Upper lobe of right lung (tissue), 1 donor: ENCODE results near the gene PAOX. TPM values are rescaled to one million over a fixed set of nuclear protein-coding genes. Genes with fewer than 3 reads are reported as not detected.

Experiments
- ATAC-seq: fragments of 200-7000 bp; cut with Tn5 transposase; one replicate; pipeline ENCODE4 v1.9.1; 2020; ENCODE audit warnings: mild to moderate bottlenecking, moderate library complexity
- DNase-seq: peaks from one replicate; pipeline ENCODE4 v3.0.0-alpha.2; 2020
- H3K27ac ChIP-seq: fragments of 200-600 bp; one replicate; pipeline ENCODE4 v1.8.0; 2022
- H3K27me3 ChIP-seq: fragments of 200-600 bp; one replicate; pipeline ENCODE4 v1.8.0; 2022; ENCODE audit warnings: mild to moderate bottlenecking
- H3K36me3 ChIP-seq: fragments of 200-600 bp; one replicate; pipeline ENCODE4 v1.8.0; 2022
- H3K4me1 ChIP-seq: fragments of 200-600 bp; one replicate; pipeline ENCODE4 v1.8.0; 2022
- H3K4me3 ChIP-seq: fragments of 200-600 bp; one replicate; pipeline ENCODE4 v1.8.0; 2022; ENCODE audit warnings: mild to moderate bottlenecking
- H3K9me3 ChIP-seq: fragments of 200-600 bp; one replicate; pipeline ENCODE4 v1.8.0; 2022
- CTCF ChIP-seq: fragments of 200-600 bp; IDR thresholded peaks from one replicate; pipeline ENCODE4 v1.8.0; 2022; ENCODE audit warnings: antibody characterized with exemption
- intact Hi-C: fragments of 100-400 bp; cut with DNase I; formaldehyde crosslinking; loops from one replicate; pipeline ENCODE4 v1.11.0; 2022
- total RNA-seq: library from RNA; stranded (reverse); fragmentation: NEBNext Ultra II Directional; extraction: Animal tissue kit (Norgen Biotek cat#: 25700); gene quantifications from one replicate; pipeline ENCODE4 v1.2.1, GENCODE V29; 2021
- donor health status: DM: no; HTN: yes; CAD: no; lungs with severe emphysema.

The PAOX gene
- total RNA-seq, 1 donor from 2014 or later, result 6.0 TPM

- H3K27ac ChIP-seq, result no peak overlapping the region
- peaks cover 3% of the 10 kb centered on the region for H3K4me1 ChIP-seq
- no peak for ATAC-seq
- no peak overlapping the region for H3K4me3 ChIP-seq
- intact Hi-C loops, result no loop called here
- no peaks in the 10 kb centered on the region for H3K36me3 ChIP-seq
- DNase-seq, result no peak
- H3K27me3 ChIP-seq, result peaks cover 16% of the 10 kb centered on the region
- no peak for TF ChIP-seq CTCF
- no peaks in the 10 kb centered on the region for H3K9me3 ChIP-seq
Measured at GRCh38 chr10:133351408-133352318, 27.4 kb upstream of the PAOX start.

- no peak overlapping the region for H3K27ac ChIP-seq
- peaks cover under 1% of the 10 kb centered on the region for H3K27me3 ChIP-seq
- ATAC-seq (no peak), DNase-seq (no peak)
- intact Hi-C loops, result no loop called here
- no peaks in the 10 kb centered on the region for H3K9me3 ChIP-seq
- no peak overlapping the region for H3K4me3 ChIP-seq
- no peaks in the 10 kb centered on the region for H3K36me3 ChIP-seq
- H3K4me1 ChIP-seq, result peaks cover 11% of the 10 kb centered on the region
- TF ChIP-seq CTCF, result no peak
Measured at GRCh38 chr10:133353202-133353959, 25.7 kb upstream of the PAOX start.

- no peak for ATAC-seq
- no peak for DNase-seq
Measured at GRCh38 chr10:133353988-133354605, 25.0 kb upstream of the PAOX start.

GRCh38 chr10:133354672-133355240 lies 24.3 kb upstream of the PAOX start:
- DNase-seq (no peak), ATAC-seq (no peak)
- intact Hi-C loops, result no loop called here
- Histone ChIP-seq H3K27ac (no peak overlapping the region), H3K27me3 (no peaks in the 10 kb centered on the region), H3K9me3 (no peaks in the 10 kb centered on the region), H3K4me1 (peaks cover 11% of the 10 kb centered on the region), H3K36me3 (no peaks in the 10 kb centered on the region), H3K4me3 (no peak overlapping the region)
- no peak for TF ChIP-seq CTCF

More at GRCh38 chr10:133353988-133354605, 25.0 kb upstream of the PAOX start:
- no peak for TF ChIP-seq CTCF
- Histone ChIP-seq H3K9me3 (no peaks in the 10 kb centered on the region), H3K27ac (no peak overlapping the region), H3K36me3 (no peaks in the 10 kb centered on the region), H3K4me1 (peaks cover 11% of the 10 kb centered on the region), H3K4me3 (no peak overlapping the region), H3K27me3 (no peaks in the 10 kb centered on the region)
- intact Hi-C loops, result no loop called here

GRCh38 chr10:133355266-133355665 lies 23.8 kb upstream of the PAOX start:
- peaks cover 11% of the 10 kb centered on the region for H3K4me1 ChIP-seq
- no peaks in the 10 kb centered on the region for H3K27me3 ChIP-seq
- no peaks in the 10 kb centered on the region for H3K36me3 ChIP-seq
- intact Hi-C loops, result no loop called here
- DNase-seq (no peak), ATAC-seq (no peak)
- H3K27ac ChIP-seq, result no peak overlapping the region
- TF ChIP-seq CTCF, result no peak
- no peaks in the 10 kb centered on the region for H3K9me3 ChIP-seq
- no peak overlapping the region for H3K4me3 ChIP-seq
